Gastroesophageal sphincter (tissue), 3 donors: ENCODE data around the gene SCARB1.

ENCODE experiments used
- EP300 ChIP-seq: sonication (generic); formaldehyde crosslinking; IDR thresholded peaks from one replicate; pipeline ENCODE4 v1.6.1; 2017; ENCODE audit warnings: antibody characterized with exemption, mild to moderate bottlenecking
- POLR2A ChIP-seq, 2 donors: fragments of 450-650 bp; IDR thresholded peaks; one replicate each; pipeline ENCODE4 v1.6.1; 2017; ENCODE audit warnings: antibody characterized with exemption in 2 of 2, mild to moderate bottlenecking in 2 of 2, moderate library complexity in 1 of 2
- TF ChIP-seq, protein P1 (sequence below), 4 experiments: fragments of 200-600 bp in 2 of 4; fragments of 450-650 bp in 2 of 4; sonication (generic) in 1 of 4; IDR thresholded peaks; one replicate each; pipeline ENCODE4 v1.5.1; 2017 to 2019; ENCODE audit warnings: antibody characterized with exemption in 4 of 4, mild to moderate bottlenecking in 2 of 4, moderate library complexity in 2 of 4

DNA sequence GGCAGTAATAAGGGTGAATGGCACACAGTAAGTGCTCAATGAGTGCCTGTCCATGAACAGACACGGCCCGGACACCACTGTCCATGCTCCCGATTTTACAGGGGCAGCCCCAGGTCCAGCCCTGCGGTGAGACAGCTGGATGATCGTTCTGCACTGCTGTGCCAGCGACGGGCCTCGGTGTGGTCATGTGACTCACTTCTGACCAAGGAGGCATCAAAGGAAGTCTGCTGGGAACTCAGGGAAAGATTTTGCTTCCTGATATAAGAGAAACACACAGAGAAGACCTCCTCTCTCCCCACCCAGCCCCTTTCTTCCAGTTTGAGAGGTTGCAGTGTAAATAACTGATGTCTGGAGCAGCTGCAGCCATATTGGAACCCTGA, 126.6 kb downstream of the SCARB1 start:
- TF ChIP-seq, protein P1, sequence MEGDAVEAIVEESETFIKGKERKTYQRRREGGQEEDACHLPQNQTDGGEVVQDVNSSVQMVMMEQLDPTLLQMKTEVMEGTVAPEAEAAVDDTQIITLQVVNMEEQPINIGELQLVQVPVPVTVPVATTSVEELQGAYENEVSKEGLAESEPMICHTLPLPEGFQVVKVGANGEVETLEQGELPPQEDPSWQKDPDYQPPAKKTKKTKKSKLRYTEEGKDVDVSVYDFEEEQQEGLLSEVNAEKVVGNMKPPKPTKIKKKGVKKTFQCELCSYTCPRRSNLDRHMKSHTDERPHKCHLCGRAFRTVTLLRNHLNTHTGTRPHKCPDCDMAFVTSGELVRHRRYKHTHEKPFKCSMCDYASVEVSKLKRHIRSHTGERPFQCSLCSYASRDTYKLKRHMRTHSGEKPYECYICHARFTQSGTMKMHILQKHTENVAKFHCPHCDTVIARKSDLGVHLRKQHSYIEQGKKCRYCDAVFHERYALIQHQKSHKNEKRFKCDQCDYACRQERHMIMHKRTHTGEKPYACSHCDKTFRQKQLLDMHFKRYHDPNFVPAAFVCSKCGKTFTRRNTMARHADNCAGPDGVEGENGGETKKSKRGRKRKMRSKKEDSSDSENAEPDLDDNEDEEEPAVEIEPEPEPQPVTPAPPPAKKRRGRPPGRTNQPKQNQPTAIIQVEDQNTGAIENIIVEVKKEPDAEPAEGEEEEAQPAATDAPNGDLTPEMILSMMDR (IDR thresholded peaks at IDR 0.05) = no peak
- no peak for TF ChIP-seq EP300
- peak in 1 of 2 donors; percentile 29 for TF ChIP-seq POLR2A (IDR thresholded peaks at IDR 0.05)
